Endothelial cell (in vitro differentiated cells): Measurements from ENCODE around the gene FBXL17. TPM values are rescaled to one million over a fixed set of nuclear protein-coding genes. Genes with fewer than 3 reads are reported as not detected.

Source experiments
- DNase-seq: peaks from one replicate; pipeline ENCODE4 v3.0.0; 2021; ENCODE audit warnings: low spot score
- H3K27ac Mint-ChIP-seq: one replicate; pipeline ENCODE4 v1.8.0; 2021; ENCODE audit warnings: mixed read lengths, inconsistent platforms; ENCODE audit not compliant: unreplicated experiment
- H3K27me3 Mint-ChIP-seq: one replicate; pipeline ENCODE4 v1.8.0; 2021; ENCODE audit warnings: mild to moderate bottlenecking, moderate library complexity, mixed read lengths, inconsistent platforms; ENCODE audit not compliant: unreplicated experiment
- H3K36me3 Mint-ChIP-seq: one replicate; pipeline ENCODE4 v1.8.0; 2021; ENCODE audit warnings: mild to moderate bottlenecking, low read depth, mixed read lengths, inconsistent platforms; ENCODE audit not compliant: unreplicated experiment
- H3K4me1 Mint-ChIP-seq: one replicate; pipeline ENCODE4 v1.8.0; 2021; ENCODE audit warnings: mild to moderate bottlenecking, mixed read lengths, inconsistent platforms; ENCODE audit not compliant: unreplicated experiment
- H3K4me3 Mint-ChIP-seq: one replicate; pipeline ENCODE4 v1.8.0; 2021; ENCODE audit warnings: mild to moderate bottlenecking, mixed read lengths, inconsistent platforms; ENCODE audit not compliant: unreplicated experiment
- H3K9me3 Mint-ChIP-seq: one replicate; pipeline ENCODE4 v1.8.0; 2021; ENCODE audit warnings: mixed read lengths, inconsistent platforms; ENCODE audit not compliant: unreplicated experiment
- CTCF ChIP-seq: fragments of 200-600 bp; sonication (generic); IDR thresholded peaks from one replicate; pipeline ENCODE4 v1.5.0; 2021; ENCODE audit warnings: antibody characterized with exemption; ENCODE audit not compliant: unreplicated experiment
- total RNA-seq: library from RNA; stranded (reverse); fragmentation: NEBNext Ultra II Directional; extraction: Animal tissue kit (Norgen Biotek cat#: 25700); gene quantifications from one replicate; pipeline ENCODE4 v1.2.1, GENCODE V29; 2021; ENCODE audit not compliant: unreplicated experiment

Gene FBXL17
- total RNA-seq, 1 donor from 2014 or later = 14.9 TPM

DNA sequence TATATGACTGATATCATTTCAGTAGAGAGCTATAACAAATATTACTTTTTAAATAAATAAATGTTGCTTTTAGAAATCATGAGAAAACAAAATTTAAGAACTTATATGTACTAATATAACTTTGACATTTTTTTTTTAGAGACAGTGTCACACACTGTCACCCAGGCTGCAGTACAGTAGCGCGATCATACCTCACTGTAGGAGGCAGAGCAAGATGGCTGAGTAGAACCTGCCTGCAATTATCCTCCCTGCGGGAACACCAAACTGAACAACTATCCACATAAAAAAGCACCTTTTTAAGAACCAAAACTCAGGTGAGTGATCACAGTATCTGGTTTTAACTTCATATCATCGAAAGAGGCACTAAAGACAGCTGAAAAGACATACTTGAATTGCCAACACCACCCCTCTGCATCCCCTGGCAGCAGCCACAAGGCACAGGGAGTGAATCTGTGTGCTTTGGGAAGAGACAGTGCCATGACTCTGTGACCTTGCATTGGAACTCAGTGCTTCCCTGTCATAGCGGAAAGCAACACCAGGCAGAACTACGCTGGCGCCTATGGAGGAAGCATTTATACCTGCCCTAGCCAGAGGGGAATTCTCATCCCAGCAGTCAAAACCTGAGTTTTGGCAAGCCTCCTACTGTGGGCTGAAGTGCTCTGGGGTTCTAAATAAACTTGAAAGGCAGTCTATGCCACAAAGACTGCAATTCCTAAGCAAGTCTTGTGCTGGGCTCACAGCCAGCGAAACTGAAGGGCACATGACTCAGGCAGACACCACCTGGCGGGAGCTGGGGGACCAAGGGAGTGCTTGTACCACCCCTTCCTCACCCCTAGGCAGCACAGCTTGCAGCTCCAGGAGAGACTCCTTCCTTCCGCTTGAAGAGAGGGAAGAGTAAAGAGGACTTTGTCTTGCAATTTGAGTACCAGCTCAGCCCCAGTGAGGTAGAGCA lies 142.7 kb downstream of the FBXL17 start:
- peaks cover 1% of the 10 kb centered on the region for H3K27me3 Mint-ChIP-seq
- no peaks in the 10 kb centered on the region for H3K9me3 Mint-ChIP-seq
- no peak overlapping the region for H3K27ac Mint-ChIP-seq
- no peaks in the 10 kb centered on the region for H3K36me3 Mint-ChIP-seq
- no peak overlapping the region for H3K4me3 Mint-ChIP-seq
- no peak for TF ChIP-seq CTCF
- no peaks in the 10 kb centered on the region for H3K4me1 Mint-ChIP-seq
- no peak for DNase-seq

- Mint-ChIP-seq H3K27ac (no peak overlapping the region), H3K4me1 (no peaks in the 10 kb centered on the region), H3K9me3 (no peaks in the 10 kb centered on the region), H3K36me3 (no peaks in the 10 kb centered on the region), H3K27me3 (peaks cover 1% of the 10 kb centered on the region), H3K4me3 (no peak overlapping the region)
- TF ChIP-seq CTCF = no peak
- DNase-seq = no peak
Measured at GRCh38 chr5:108238461-108238860, 143.4 kb downstream of the FBXL17 start.

GRCh38 chr5:108233617-108234155 lies 148.2 kb downstream of the FBXL17 start:
- no peaks in the 10 kb centered on the region for H3K36me3 Mint-ChIP-seq
- no peaks in the 10 kb centered on the region for H3K27me3 Mint-ChIP-seq
- H3K4me1 Mint-ChIP-seq = peaks cover 6% of the 10 kb centered on the region
- no peaks in the 10 kb centered on the region for H3K9me3 Mint-ChIP-seq
- no peak overlapping the region for H3K4me3 Mint-ChIP-seq
- no peak overlapping the region for H3K27ac Mint-ChIP-seq
- DNase-seq = no peak
- no peak for TF ChIP-seq CTCF

- peaks cover 6% of the 10 kb centered on the region for H3K4me1 Mint-ChIP-seq
- no peak for TF ChIP-seq CTCF
- H3K36me3 Mint-ChIP-seq = no peaks in the 10 kb centered on the region
- H3K27ac Mint-ChIP-seq = no peak overlapping the region
- no peak overlapping the region for H3K4me3 Mint-ChIP-seq
- H3K27me3 Mint-ChIP-seq = no peaks in the 10 kb centered on the region
- no peaks in the 10 kb centered on the region for H3K9me3 Mint-ChIP-seq
- DNase-seq = no peak
Measured at GRCh38 chr5:108232805-108233204, 149.1 kb downstream of the FBXL17 start.

GRCh38 chr5:108222011-108222410 lies 159.9 kb downstream of the FBXL17 start:
- DNase-seq = no peak
- Mint-ChIP-seq H3K27me3 (peaks cover 3% of the 10 kb centered on the region), H3K36me3 (no peaks in the 10 kb centered on the region), H3K4me1 (peaks cover 3% of the 10 kb centered on the region), H3K9me3 (no peaks in the 10 kb centered on the region), H3K27ac (no peak overlapping the region), H3K4me3 (no peak overlapping the region)
- TF ChIP-seq CTCF = no peak
